Measurements from ENCODE around the gene GLB1L3.

Gene GLB1L3

DNA sequence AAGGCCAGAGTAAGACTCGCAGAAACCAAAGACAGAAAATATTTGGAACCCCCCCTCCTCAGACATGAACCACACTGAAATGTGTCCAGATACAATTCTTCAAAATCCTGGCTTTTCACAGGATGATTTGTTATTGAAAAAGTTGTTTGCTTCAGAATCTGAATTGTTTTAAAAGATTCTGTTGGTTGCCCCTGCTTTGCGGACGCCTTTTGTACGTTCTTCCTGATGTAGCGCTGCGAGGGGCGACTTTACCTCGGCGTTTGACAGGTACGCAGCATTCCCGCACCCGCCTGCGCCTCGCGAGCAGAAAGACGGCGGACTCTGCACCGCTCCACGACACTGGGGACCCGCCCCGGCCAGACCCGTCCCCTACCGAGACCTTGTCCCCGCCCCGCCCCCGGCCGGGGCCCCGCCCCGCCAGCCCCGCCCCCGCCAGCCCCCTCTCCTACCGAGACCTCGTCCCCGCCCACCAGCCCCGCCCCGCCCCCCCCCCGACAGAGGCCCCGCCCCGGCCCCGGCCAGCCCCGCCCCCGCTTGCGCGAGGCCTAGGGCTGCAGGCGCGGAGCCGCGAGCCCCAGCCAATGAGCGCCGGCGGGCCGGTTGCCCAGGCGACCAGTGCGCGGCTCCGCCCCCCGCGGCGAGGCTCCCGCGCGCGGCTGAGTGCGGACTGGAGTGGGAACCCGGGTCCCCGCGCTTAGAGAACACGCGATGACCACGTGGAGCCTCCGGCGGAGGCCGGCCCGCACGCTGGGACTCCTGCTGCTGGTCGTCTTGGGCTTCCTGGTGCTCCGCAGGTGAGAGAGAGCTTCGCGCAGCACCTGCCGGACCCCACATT lies 55.4 kb downstream of the GLB1L3 start, which contains the start of gene GLB1L2:
Gene GLB1L2 (plus strand): TSS at position 635 of the 835 bp plus-strand sequence. CDS start 74 bp downstream, at position 709.
- Mint-ChIP-seq H3K4me3 (peak within 1 kb of the TSS; percentile 85), H3K36me3 (ENCODE audit: low read depth) (no peaks in the 10 kb centered on the region), H3K4me1 (peaks cover 27% of the 10 kb centered on the region), H3K27ac (no peak within 1 kb of the TSS), H3K27me3 (ENCODE audit: low read depth, poor library complexity) (peaks cover 78% of the 10 kb centered on the region), H3K9me3 (peaks cover 3% of the 10 kb centered on the region)
- peak; percentile 87 for DNase-seq
- TF ChIP-seq, protein P1, sequence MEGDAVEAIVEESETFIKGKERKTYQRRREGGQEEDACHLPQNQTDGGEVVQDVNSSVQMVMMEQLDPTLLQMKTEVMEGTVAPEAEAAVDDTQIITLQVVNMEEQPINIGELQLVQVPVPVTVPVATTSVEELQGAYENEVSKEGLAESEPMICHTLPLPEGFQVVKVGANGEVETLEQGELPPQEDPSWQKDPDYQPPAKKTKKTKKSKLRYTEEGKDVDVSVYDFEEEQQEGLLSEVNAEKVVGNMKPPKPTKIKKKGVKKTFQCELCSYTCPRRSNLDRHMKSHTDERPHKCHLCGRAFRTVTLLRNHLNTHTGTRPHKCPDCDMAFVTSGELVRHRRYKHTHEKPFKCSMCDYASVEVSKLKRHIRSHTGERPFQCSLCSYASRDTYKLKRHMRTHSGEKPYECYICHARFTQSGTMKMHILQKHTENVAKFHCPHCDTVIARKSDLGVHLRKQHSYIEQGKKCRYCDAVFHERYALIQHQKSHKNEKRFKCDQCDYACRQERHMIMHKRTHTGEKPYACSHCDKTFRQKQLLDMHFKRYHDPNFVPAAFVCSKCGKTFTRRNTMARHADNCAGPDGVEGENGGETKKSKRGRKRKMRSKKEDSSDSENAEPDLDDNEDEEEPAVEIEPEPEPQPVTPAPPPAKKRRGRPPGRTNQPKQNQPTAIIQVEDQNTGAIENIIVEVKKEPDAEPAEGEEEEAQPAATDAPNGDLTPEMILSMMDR (IDR thresholded peaks at IDR 0.05): no peak

DNA sequence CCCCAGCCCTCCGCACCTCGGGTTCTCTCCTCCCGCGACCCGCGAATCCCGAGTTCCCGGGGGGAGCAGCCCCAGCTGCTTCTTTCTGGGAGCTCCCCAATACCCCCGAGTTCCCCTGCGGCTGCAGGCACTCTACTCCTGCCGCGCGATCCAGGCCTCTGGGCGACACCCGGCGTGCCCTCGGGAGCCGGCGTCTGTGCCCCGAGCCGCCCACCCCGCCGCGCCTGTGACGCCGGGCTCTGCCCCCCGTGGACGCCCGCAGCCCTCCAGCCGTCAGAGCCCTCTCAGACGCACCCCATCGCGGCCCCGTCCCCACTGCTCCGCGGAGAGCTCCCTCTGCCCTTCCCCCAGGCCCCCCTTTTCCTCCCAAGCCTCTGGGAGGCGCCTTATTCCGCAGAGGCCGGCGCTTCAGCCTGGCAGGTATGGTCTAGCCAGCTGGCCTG lies 56.0 kb downstream of the GLB1L3 start:
- H3K27ac Mint-ChIP-seq: no peak overlapping the region
- H3K36me3 Mint-ChIP-seq (ENCODE audit: low read depth): no peaks in the 10 kb centered on the region
- DNase-seq: peak; percentile 47
- H3K27me3 Mint-ChIP-seq (ENCODE audit: low read depth, poor library complexity): peaks cover 78% of the 10 kb centered on the region
- TF ChIP-seq, protein P1 (IDR thresholded peaks at IDR 0.05): no peak
- peak overlapping the region; percentile 78 for H3K4me3 Mint-ChIP-seq
- peaks cover 3% of the 10 kb centered on the region for H3K9me3 Mint-ChIP-seq
- peaks cover 27% of the 10 kb centered on the region for H3K4me1 Mint-ChIP-seq

DNA sequence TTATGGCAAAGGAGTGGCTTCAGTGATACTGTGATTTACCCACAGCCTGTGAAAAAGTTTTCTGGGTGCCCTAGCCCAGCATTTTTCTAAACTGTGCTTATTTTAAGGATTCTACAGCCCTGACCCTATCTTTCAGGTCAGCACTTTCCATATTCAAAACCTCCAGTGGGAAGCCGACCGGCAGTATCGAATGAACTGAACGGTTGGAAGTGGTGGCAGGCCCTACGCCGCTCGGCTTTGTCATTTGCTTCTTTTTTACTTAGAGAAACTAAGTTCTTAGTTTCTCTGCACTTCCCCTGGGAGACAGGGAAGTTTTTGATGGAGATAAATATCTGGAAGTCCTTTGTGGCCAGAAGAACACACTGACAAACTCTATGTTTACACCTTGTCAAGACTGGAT lies 56.6 kb downstream of the GLB1L3 start:
- H3K4me1 Mint-ChIP-seq: peaks cover 27% of the 10 kb centered on the region
- TF ChIP-seq, protein P1 (IDR thresholded peaks at IDR 0.05): no peak
- no peak overlapping the region for H3K27ac Mint-ChIP-seq
- peaks cover 76% of the 10 kb centered on the region for H3K27me3 Mint-ChIP-seq (ENCODE audit: low read depth, poor library complexity)
- no peak for DNase-seq
- H3K9me3 Mint-ChIP-seq: peaks cover 3% of the 10 kb centered on the region
- peak overlapping the region; percentile 78 for H3K4me3 Mint-ChIP-seq
- no peaks in the 10 kb centered on the region for H3K36me3 Mint-ChIP-seq (ENCODE audit: low read depth)

DNA sequence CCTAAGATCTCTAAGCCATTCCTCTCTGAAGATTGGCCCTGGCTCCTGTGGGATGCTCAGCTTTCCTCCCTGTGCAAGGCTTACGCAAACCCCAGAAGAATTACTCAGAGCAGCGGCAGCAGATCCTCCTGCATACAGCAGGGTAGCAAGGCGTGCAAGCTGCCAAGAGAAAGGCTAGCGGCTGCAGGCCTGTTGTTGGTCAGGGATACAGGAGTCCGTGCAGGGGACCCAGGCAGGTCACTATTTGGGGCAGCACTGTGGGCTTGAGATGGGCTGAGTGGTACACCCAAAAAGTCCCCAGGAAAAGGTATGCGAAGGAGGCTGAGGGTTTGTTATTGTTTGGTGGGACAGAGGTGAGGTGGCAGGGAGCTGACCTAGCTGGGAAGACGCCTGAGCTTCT lies 57.1 kb downstream of the GLB1L3 start:
- H3K4me1 Mint-ChIP-seq: peaks cover 27% of the 10 kb centered on the region
- no peaks in the 10 kb centered on the region for H3K36me3 Mint-ChIP-seq (ENCODE audit: low read depth)
- peaks cover 77% of the 10 kb centered on the region for H3K27me3 Mint-ChIP-seq (ENCODE audit: low read depth, poor library complexity)
- no peak overlapping the region for H3K27ac Mint-ChIP-seq
- peaks cover 3% of the 10 kb centered on the region for H3K9me3 Mint-ChIP-seq
- DNase-seq: no peak
- TF ChIP-seq, protein P1 (IDR thresholded peaks at IDR 0.05): no peak
- peak overlapping the region; percentile 78 for H3K4me3 Mint-ChIP-seq

DNA sequence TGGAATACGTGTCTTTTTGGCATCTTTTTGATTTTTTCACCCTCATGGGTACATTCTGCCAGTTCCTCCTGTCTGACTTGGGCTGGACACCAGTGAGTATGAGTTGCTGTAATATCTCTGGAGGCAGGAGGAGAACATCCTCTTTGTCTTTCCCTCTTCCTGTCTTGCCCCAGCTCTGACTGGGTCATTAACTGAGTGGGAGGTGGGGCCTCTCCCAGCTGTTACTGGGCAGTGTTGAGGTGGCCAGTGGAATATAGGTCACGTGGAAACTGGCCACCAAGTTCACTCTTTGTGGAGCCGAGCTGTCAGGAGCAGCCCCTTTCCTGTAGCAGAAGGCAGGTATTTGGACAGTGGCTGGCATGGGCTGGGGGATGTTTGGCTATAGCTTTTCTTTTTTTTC lies 57.8 kb downstream of the GLB1L3 start:
- no peak overlapping the region for H3K27ac Mint-ChIP-seq

More for the DNA sequence above, 57.8 kb downstream of the GLB1L3 start:
- TF ChIP-seq, protein P1 (IDR thresholded peaks at IDR 0.05): no peak
- H3K9me3 Mint-ChIP-seq: peaks cover 3% of the 10 kb centered on the region
- H3K27me3 Mint-ChIP-seq (ENCODE audit: low read depth, poor library complexity): peaks cover 79% of the 10 kb centered on the region
- H3K4me3 Mint-ChIP-seq: no peak overlapping the region
- no peaks in the 10 kb centered on the region for H3K36me3 Mint-ChIP-seq (ENCODE audit: low read depth)
- no peak for DNase-seq
- peaks cover 27% of the 10 kb centered on the region for H3K4me1 Mint-ChIP-seq
